Dedifferentiated amniotic fluid mesenchymal stem cell (primary cell): Measurements from ENCODE around the gene HPRT1.
"Not testable (repeated sequence)": the region's sequence is repeated elsewhere in the genome, so short reads cannot be mapped to it uniquely, and the experiment has no call there.

Experiments
- DNase-seq: peaks from one replicate; pipeline ENCODE4 v3.0.0-alpha.2; 2016; ENCODE audit errors: extremely low spot score

Gene HPRT1

GRCh38 chrX:134460005-134460861, at the start of gene HPRT1:
Gene HPRT1 (plus strand): TSS chrX:134460165. CDS start chrX:134460312, 147 bp downstream.
- peak; percentile 38 for DNase-seq

DNA sequence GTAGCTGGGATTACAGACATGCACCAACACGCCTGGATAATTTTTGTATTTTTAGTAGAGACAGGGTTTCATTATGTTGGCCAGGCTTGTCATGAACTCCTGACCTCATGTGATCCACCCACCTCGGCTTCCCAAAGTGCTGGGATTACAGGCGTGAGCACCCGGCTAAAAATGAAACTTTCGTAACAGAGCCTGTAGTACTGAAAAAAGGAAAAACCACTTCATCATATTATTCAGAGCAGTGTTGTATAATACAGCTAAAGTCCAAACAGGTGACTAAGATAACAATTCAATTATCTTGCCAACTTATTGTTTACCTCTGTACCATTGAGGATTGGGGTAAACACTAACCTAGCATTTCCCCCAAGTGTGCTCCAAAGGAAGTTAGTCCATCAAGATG, 43.9 kb upstream of the HPRT1 start:
- DNase-seq, result no peak

GRCh38 chrX:134418317-134419113, 41.5 kb upstream of the HPRT1 start:
- DNase-seq, result no peak

- no peak for DNase-seq
These were observed 40.2 kb upstream of the HPRT1 start for GRCh38 chrX:134419784-134420183.

DNA sequence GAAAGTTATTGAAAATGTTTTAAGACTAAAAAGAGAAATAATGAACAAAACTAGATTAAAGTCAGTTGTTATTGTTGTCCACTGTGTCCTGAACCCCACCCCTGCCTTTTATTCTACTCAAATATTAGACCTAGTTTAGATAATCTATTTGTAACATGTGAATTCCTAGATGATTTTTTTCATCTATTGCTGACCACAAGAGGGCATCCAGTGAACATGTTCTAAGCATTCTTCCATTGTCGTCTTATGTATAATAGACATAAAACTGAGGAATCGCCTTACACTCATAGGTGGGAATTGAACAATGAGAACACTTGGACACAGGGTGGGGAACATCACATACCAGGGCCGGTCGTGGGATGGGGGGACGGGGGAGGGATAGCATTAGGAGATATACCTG, 36.4 kb upstream of the HPRT1 start:
- no peak for DNase-seq

GRCh38 chrX:134426281-134426680, 33.7 kb upstream of the HPRT1 start:
- no peak for DNase-seq

DNA sequence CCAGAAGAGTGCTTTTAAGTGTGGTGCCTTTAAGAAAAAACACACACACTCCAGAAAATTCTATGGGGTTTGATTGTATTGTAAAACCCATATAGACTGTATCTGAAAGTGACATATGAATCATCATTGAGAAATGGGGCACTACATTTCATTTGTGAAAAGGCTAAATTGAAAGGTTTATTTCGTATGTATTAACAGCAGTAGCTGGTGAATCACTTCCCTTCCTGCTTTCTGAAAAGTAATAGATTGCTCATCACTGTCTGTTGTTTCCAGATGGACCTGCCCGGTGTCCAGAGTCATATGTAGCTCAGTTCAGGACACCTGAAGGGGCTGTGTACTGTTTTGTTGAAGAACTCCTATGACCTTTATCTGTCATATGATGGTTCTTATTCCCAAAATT, 28.1 kb upstream of the HPRT1 start:
- DNase-seq, result no peak

GRCh38 chrX:134435894-134436293, 24.1 kb upstream of the HPRT1 start:
- no peak for DNase-seq

DNA sequence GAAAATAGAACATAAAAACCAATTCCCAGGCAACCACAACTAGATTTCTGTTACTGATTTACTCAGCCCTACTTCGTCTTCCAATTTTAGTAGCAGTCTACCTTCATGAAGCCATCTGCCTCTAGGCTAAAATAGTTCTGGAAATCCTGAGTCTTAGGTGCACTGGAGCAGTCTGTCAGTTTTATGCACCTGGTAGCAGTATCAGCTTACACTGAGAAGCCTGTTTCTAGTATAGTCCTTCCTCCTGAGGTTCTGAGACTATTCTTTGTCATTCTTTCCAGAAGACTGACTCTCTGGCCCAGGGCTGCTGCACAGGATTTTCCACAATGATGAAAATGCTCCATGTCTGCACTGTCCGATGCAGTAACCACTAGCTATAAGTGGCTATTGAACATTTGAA, 16.9 kb upstream of the HPRT1 start:
- no peak for DNase-seq

DNA sequence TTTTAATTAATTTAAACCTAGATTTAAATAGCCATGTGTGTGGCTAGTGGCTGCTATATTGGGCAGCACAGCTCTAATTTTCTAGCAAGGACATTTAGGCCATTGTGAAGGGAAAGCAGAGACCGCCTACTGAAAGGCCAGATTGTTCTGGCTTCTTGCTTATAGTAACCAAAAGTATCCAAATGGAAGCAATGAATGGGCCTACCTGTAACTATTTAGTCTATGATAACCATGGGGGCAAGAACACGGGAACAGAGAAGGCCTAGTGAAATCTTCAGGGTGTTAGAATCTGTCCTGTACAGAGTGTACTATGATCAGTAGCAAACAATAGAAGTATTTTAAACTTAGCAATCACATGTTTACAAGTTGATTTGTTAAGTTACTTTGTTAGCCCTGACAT, 16.5 kb upstream of the HPRT1 start:
- DNase-seq, result no peak

DNA sequence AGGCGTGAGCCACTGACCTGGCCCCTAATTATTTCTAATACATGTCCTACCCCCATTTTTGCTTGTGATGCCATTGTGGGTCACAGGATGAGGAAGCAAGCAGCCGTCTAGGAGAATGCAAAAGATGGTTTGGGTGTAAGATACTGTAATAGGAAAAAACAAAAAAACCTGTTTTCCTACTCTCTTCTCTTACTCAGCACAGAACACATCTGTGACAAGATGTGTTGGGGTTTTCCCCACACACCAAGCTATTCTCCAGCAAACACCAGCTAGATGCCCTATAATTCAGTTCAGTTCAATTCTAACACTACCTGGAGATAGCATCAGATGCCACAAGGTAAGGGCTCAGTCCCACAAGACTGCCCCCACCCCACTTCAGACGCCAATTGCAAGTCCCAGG, 15.3 kb upstream of the HPRT1 start:
- DNase-seq, result no peak

- DNase-seq, result no peak
These were observed 7.4 kb upstream of the HPRT1 start for GRCh38 chrX:134452596-134452995.

- DNase-seq, result no peak
These were observed 6.3 kb upstream of the HPRT1 start for GRCh38 chrX:134453631-134454030.

- DNase-seq, result no peak
These were observed 5.5 kb upstream of the HPRT1 start for GRCh38 chrX:134454506-134454905.

DNA sequence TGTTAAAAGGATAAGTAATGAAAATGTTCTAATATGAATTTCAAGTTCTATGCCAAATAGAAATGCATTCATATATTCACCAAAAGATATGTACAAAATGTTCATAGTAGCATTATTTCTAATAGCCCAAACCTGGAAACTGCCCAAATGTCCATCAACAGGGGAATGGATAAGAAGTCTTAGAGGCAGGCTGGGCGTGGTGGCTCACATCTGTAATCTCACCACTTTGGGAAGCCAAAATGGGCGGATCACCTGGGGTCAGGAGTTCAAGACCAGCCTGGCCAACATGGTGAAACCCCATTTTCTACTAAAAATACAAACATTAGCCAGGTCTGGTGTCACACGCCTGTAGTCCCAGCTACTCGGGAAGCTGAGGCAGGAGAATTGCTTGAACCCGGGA, 2.3 kb upstream of the HPRT1 start:
- DNase-seq, result no peak

DNA sequence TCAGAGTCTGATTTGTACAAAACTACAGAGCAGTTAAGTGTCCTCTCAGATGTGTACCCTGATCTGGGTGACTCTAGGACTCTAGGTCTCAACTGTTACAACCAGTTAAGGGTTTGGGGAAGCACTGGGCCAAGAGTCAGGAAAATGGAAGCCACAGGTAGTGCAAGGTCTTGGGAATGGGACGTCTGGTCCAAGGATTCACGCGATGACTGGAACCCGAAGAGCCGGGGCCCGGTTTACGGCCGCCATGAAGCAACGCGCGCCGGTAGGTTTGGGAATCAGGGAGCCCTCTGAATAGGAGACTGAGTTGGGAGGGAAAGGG, 321 bp upstream of the HPRT1 start:
- no peak for DNase-seq

- DNase-seq, result no peak
These were observed 876 bp downstream of the HPRT1 start for GRCh38 chrX:134460862-134461220.

DNA sequence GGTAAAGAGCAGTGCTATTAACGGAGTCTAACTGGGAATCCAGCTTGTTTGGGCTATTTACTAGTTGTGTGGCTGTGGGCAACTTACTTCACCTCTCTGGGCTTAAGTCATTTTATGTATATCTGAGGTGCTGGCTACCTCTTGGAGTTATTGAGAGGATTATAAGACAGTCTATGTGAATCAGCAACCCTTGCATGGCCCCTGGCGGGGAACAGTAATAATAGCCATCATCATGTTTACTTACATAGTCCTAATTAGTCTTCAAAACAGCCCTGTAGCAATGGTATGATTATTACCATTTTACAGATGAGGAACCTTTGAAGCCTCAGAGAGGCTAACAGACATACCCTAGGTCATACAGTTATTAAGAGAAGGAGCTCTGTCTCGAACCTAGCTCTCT, 1.5 kb downstream of the HPRT1 start:
- no peak for DNase-seq

DNA sequence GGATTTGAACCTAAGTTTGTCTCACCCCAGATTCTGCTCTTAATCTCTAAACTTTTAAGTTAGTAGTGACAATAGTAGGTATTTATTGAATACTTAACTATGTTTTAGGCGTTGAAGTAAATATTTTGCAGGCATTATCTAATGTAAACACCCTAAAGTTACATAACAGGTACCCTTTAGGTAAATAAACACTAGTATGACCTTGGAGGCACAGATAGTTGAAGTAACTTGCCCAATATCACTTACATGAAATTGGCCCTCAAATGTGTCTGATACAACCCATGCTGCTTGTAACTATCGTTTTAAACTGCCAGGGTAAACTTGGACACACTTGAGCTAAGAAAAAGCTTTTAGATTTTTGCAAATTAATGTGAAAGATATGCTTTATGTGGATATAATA, 3.0 kb downstream of the HPRT1 start:
- DNase-seq, result no peak

DNA sequence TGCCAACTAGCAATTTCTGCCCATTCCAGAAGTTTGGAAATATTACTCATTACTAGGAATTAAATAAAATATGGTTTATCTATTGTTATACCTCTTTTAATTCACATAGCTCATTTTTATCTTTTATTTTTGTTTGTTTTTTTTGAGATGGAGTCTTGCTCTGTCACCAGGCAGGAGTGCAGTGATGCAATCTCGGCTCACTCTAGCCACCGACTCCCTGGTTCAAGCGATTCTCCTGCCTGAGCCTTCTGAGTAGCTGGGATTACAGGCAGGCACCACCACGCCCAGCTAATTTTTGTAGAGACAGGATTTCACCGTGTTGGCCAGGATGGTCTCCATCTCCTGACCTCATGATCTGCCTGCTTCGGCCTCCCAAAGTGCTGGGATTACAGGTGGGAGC, 4.5 kb downstream of the HPRT1 start:
- DNase-seq, result not testable (repeated sequence)

DNA sequence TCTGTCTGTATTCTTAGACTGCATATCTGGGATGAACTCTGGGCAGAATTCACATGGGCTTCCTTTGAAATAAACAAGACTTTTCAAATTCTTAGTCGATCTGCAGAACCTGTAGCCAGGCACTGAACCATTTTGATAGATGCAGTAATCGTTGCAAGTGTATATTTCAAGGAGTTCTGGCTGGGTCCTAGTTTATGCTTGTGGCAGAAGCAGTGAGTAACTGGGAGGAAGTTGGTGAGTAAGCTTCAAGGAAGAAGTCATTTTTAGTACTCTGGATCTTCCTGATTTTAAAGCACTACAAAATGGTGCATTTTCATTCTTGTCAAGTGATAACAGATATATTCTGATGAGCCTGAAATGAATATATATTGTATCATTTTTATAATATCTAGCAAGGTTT, 9.5 kb downstream of the HPRT1 start:
- DNase-seq, result no peak

DNA sequence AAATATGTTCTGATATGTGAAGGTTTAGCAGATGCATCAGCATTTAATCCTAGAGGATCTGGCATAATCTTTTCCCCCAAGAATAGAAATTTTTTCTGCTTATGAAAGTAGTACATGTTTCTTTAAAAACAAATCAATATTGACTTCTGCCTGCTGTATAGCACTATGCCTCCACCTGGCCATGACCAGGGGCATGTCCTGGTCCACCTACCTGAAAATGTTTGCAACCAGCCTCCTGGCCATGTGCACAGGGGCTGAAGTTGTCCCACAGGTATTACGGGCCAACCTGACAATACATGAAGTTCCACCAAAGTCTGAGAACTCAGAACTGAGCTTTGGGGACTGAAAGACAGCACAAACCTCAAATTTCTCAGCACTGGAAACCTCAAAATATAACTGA, 10.0 kb downstream of the HPRT1 start:
- DNase-seq, result no peak

DNA sequence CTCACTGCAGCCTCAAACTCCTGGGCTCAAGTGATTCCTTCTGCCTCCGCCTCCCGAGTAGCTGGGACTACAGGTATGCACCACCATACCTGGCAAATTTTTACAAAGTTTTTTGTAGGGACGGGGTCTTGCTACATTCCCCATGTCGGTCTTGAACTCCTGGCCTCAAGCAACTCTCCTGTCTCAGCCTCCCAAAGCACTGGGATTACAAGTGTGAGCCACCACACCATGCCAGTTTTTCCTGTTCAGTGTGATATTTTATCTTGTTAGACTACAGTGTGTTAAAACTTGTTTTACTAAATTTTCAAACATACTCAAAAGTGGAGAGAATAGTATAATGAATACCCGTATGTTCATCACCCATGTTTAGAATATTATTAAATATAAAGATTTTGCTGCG, 12.1 kb downstream of the HPRT1 start:
- no peak for DNase-seq
